ENCODE data around the gene P2RY8. TPM values are rescaled to one million over a fixed set of nuclear protein-coding genes. Genes with fewer than 3 reads are reported as not detected.
A peak's percentile ranks its signal among the peaks of the same experiment; 100 is the strongest.
"Not testable (repeated sequence)": the region's sequence is repeated elsewhere in the genome, so short reads cannot be mapped to it uniquely, and the experiment has no call there.

Gene P2RY8
- total RNA-seq, 1 donor from 2014 or later = not detected

- Mint-ChIP-seq H3K4me1 (ENCODE audit: unreplicated experiment) (no peaks in the 10 kb centered on the region), H3K27ac (ENCODE audit: unreplicated experiment) (no peak overlapping the region), H3K4me3 (ENCODE audit: unreplicated experiment) (no peak overlapping the region), H3K36me3 (ENCODE audit: unreplicated experiment) (no peaks in the 10 kb centered on the region), H3K27me3 (ENCODE audit: unreplicated experiment) (no peaks in the 10 kb centered on the region), H3K9me3 (ENCODE audit: unreplicated experiment) (peaks cover 8% of the 10 kb centered on the region)
- DNase-seq (ENCODE audit: extremely low spot score, unreplicated experiment) = no peak
- no peak for TF ChIP-seq CTCF (IDR thresholded peaks at IDR 0.05)
These were observed 15.1 kb upstream of the P2RY8 start for GRCh38 chrX:1551959-1552546.

GRCh38 chrX:1546691-1547251 is 9.8 kb upstream of the P2RY8 start:
- no peak overlapping the region for H3K27ac Mint-ChIP-seq (ENCODE audit: unreplicated experiment)
- DNase-seq (ENCODE audit: extremely low spot score, unreplicated experiment) = peak; percentile 68
- H3K9me3 Mint-ChIP-seq (ENCODE audit: unreplicated experiment) = no peaks in the 10 kb centered on the region
- H3K27me3 Mint-ChIP-seq (ENCODE audit: unreplicated experiment) = no peaks in the 10 kb centered on the region
- H3K4me1 Mint-ChIP-seq (ENCODE audit: unreplicated experiment) = no peaks in the 10 kb centered on the region
- H3K4me3 Mint-ChIP-seq (ENCODE audit: unreplicated experiment) = no peak overlapping the region
- TF ChIP-seq CTCF (IDR thresholded peaks at IDR 0.05) = no peak
- H3K36me3 Mint-ChIP-seq (ENCODE audit: unreplicated experiment) = no peaks in the 10 kb centered on the region

- H3K4me3 Mint-ChIP-seq (ENCODE audit: unreplicated experiment) = no peak overlapping the region
- H3K27ac Mint-ChIP-seq (ENCODE audit: unreplicated experiment) = no peak overlapping the region
These were observed 8.9 kb upstream of the P2RY8 start for GRCh38 chrX:1545776-1546408.

GRCh38 chrX:1542994-1543725 is 6.2 kb upstream of the P2RY8 start:
- H3K9me3 Mint-ChIP-seq (ENCODE audit: unreplicated experiment) = no peaks in the 10 kb centered on the region
- no peaks in the 10 kb centered on the region for H3K36me3 Mint-ChIP-seq (ENCODE audit: unreplicated experiment)
- H3K27ac Mint-ChIP-seq (ENCODE audit: unreplicated experiment) = no peak overlapping the region
- peak; percentile 72 for DNase-seq (ENCODE audit: extremely low spot score, unreplicated experiment)
- H3K27me3 Mint-ChIP-seq (ENCODE audit: unreplicated experiment) = no peaks in the 10 kb centered on the region
- no peak for TF ChIP-seq CTCF (IDR thresholded peaks at IDR 0.05)
- H3K4me1 Mint-ChIP-seq (ENCODE audit: unreplicated experiment) = no peaks in the 10 kb centered on the region
- H3K4me3 Mint-ChIP-seq (ENCODE audit: unreplicated experiment) = no peak overlapping the region

More at GRCh38 chrX:1545776-1546408, 8.9 kb upstream of the P2RY8 start:
- no peaks in the 10 kb centered on the region for H3K36me3 Mint-ChIP-seq (ENCODE audit: unreplicated experiment)
- H3K27me3 Mint-ChIP-seq (ENCODE audit: unreplicated experiment) = no peaks in the 10 kb centered on the region
- H3K4me1 Mint-ChIP-seq (ENCODE audit: unreplicated experiment) = no peaks in the 10 kb centered on the region
- DNase-seq (ENCODE audit: extremely low spot score, unreplicated experiment) = peak; percentile 40
- TF ChIP-seq CTCF (IDR thresholded peaks at IDR 0.05) = no peak
- no peaks in the 10 kb centered on the region for H3K9me3 Mint-ChIP-seq (ENCODE audit: unreplicated experiment)

GRCh38 chrX:1539146-1539545 is 2.2 kb upstream of the P2RY8 start:
- H3K4me3 Mint-ChIP-seq (ENCODE audit: unreplicated experiment); H3K36me3 Mint-ChIP-seq (ENCODE audit: unreplicated experiment); H3K9me3 Mint-ChIP-seq (ENCODE audit: unreplicated experiment); H3K27ac Mint-ChIP-seq (ENCODE audit: unreplicated experiment); DNase-seq (ENCODE audit: extremely low spot score, unreplicated experiment); H3K27me3 Mint-ChIP-seq (ENCODE audit: unreplicated experiment); H3K4me1 Mint-ChIP-seq (ENCODE audit: unreplicated experiment): not testable (repeated sequence)

- H3K4me3 Mint-ChIP-seq (ENCODE audit: unreplicated experiment); H3K27ac Mint-ChIP-seq (ENCODE audit: unreplicated experiment); DNase-seq (ENCODE audit: extremely low spot score, unreplicated experiment); H3K4me1 Mint-ChIP-seq (ENCODE audit: unreplicated experiment); H3K27me3 Mint-ChIP-seq (ENCODE audit: unreplicated experiment); H3K36me3 Mint-ChIP-seq (ENCODE audit: unreplicated experiment); H3K9me3 Mint-ChIP-seq (ENCODE audit: unreplicated experiment): not testable (repeated sequence)
These were observed 718 bp upstream of the P2RY8 start for GRCh38 chrX:1537716-1538090.

All from osteocyte (in vitro differentiated cells).